ENCODE results near the gene FBXW11. TPM values are rescaled to one million over a fixed set of nuclear protein-coding genes. Genes with fewer than 3 reads are reported as not detected.

The FBXW11 gene
- total and polyA plus RNA-seq, 10 of the 15 experiments (the other 5 are each of a cell fraction or from before 2014, with no cell fraction given) = 4.3 to 61.5 (median 40.0) TPM

- TF ChIP-seq ATF2 (IDR thresholded peaks at IDR 0.05; ENCODE audit: low read length) (no peak), ZBTB40 (IDR thresholded peaks at IDR 0.05; ENCODE audit: borderline replicate concordance) (no peak), CHD4 (IDR thresholded peaks at IDR 0.05) (no peak), MEF2A (IDR thresholded peaks at IDR 0.05; ENCODE audit: insufficient read depth, low read depth, low read length) (no peak), RAD21 (IDR thresholded peaks at IDR 0.05; ENCODE audit: insufficient read depth, low read depth, low read length) (no peak), RFX5 (IDR thresholded peaks at IDR 0.05; ENCODE audit: low read depth, low read length) (no peak), RCOR1 (conservative IDR thresholded peaks at IDR 0.05; ENCODE audit: low read depth, low read length) (no peak), BMI1 (IDR thresholded peaks at IDR 0.05; ENCODE audit: borderline replicate concordance) (no peak)
Measured at GRCh38 chr5:171955761-171956160, 50.7 kb downstream of the FBXW11 start (continued).
